Mucosa of stomach (tissue), 1 donor: ENCODE data around the gene MEF2D.

Experiments
- H3K27me3 ChIP-seq: one replicate; pipeline ENCODE4 v1.7.0; 2013; ENCODE audit warnings: mild to moderate bottlenecking, low read length; ENCODE audit not compliant: control insufficient read depth, insufficient read depth
- H3K36me3 ChIP-seq: one replicate; pipeline ENCODE4 v1.7.0; 2013; ENCODE audit warnings: low read length; ENCODE audit not compliant: control insufficient read depth, insufficient read depth
- H3K4me1 ChIP-seq: one replicate; pipeline ENCODE4 v1.7.0; 2013; ENCODE audit warnings: mild to moderate bottlenecking, low read length; ENCODE audit not compliant: control insufficient read depth, insufficient read depth
- H3K4me3 ChIP-seq: one replicate; pipeline ENCODE4 v1.7.0; 2013; ENCODE audit warnings: low read length
- H3K9ac ChIP-seq: one replicate; pipeline ENCODE4 v1.7.0; 2013; ENCODE audit warnings: mild to moderate bottlenecking, low read length, moderate library complexity
- H3K9me3 ChIP-seq: one replicate; pipeline ENCODE4 v1.7.0; 2013; ENCODE audit warnings: mild to moderate bottlenecking, low read length, moderate library complexity; ENCODE audit not compliant: control insufficient read depth
- donor health status: Pancreatic carcinoma.

MEF2D gene

GRCh38 chr1:156431366-156431765, 69.2 kb downstream of the MEF2D start:
- Histone ChIP-seq H3K4me1 (peaks cover 12% of the 10 kb centered on the region), H3K4me3 (no peak overlapping the region), H3K36me3 (no peaks in the 10 kb centered on the region), H3K27me3 (peaks cover 96% of the 10 kb centered on the region), H3K9ac (no peak overlapping the region), H3K9me3 (no peaks in the 10 kb centered on the region)

- H3K27me3 ChIP-seq: peaks cover 96% of the 10 kb centered on the region
- peaks cover 9% of the 10 kb centered on the region for H3K4me1 ChIP-seq
These were observed 69.7 kb downstream of the MEF2D start for GRCh38 chr1:156430866-156431265.

GRCh38 chr1:156430303-156430702, 70.3 kb downstream of the MEF2D start:
- no peak overlapping the region for H3K4me3 ChIP-seq
- H3K36me3 ChIP-seq: no peaks in the 10 kb centered on the region
- H3K4me1 ChIP-seq: peaks cover 4% of the 10 kb centered on the region
- peaks cover 93% of the 10 kb centered on the region for H3K27me3 ChIP-seq
- no peak overlapping the region for H3K9ac ChIP-seq
- H3K9me3 ChIP-seq: no peaks in the 10 kb centered on the region

More at GRCh38 chr1:156430866-156431265, 69.7 kb downstream of the MEF2D start:
- Histone ChIP-seq H3K36me3 (no peaks in the 10 kb centered on the region), H3K9ac (no peak overlapping the region), H3K9me3 (no peaks in the 10 kb centered on the region), H3K4me3 (no peak overlapping the region)

GRCh38 chr1:156429313-156430060, 71.1 kb downstream of the MEF2D start:
- H3K9ac ChIP-seq: no peak overlapping the region
- peaks cover 93% of the 10 kb centered on the region for H3K27me3 ChIP-seq
- H3K4me1 ChIP-seq: no peaks in the 10 kb centered on the region
- no peak overlapping the region for H3K4me3 ChIP-seq
- H3K9me3 ChIP-seq: no peaks in the 10 kb centered on the region
- H3K36me3 ChIP-seq: no peaks in the 10 kb centered on the region

- no peak overlapping the region for H3K4me3 ChIP-seq
- peaks cover 93% of the 10 kb centered on the region for H3K27me3 ChIP-seq
- H3K9ac ChIP-seq: no peak overlapping the region
These were observed 71.8 kb downstream of the MEF2D start for GRCh38 chr1:156428746-156429288.

GRCh38 chr1:156427957-156428356, 72.6 kb downstream of the MEF2D start:
- H3K27me3 ChIP-seq: peaks cover 93% of the 10 kb centered on the region
- H3K36me3 ChIP-seq: no peaks in the 10 kb centered on the region
- peaks cover under 1% of the 10 kb centered on the region for H3K4me1 ChIP-seq
- H3K9me3 ChIP-seq: no peaks in the 10 kb centered on the region
- H3K9ac ChIP-seq: no peak overlapping the region
- no peak overlapping the region for H3K4me3 ChIP-seq

More at GRCh38 chr1:156428746-156429288, 71.8 kb downstream of the MEF2D start:
- H3K9me3 ChIP-seq: no peaks in the 10 kb centered on the region
- H3K36me3 ChIP-seq: no peaks in the 10 kb centered on the region
- no peaks in the 10 kb centered on the region for H3K4me1 ChIP-seq

- Histone ChIP-seq H3K9me3 (no peaks in the 10 kb centered on the region), H3K27me3 (peaks cover 94% of the 10 kb centered on the region), H3K9ac (no peak overlapping the region), H3K36me3 (no peaks in the 10 kb centered on the region), H3K4me3 (no peak overlapping the region), H3K4me1 (peaks cover 21% of the 10 kb centered on the region)
These were observed 74.6 kb downstream of the MEF2D start for GRCh38 chr1:156425943-156426342.

GRCh38 chr1:156424806-156425432, 75.7 kb downstream of the MEF2D start:
- H3K4me1 ChIP-seq: peaks cover 31% of the 10 kb centered on the region
- H3K36me3 ChIP-seq: no peaks in the 10 kb centered on the region
- no peaks in the 10 kb centered on the region for H3K9me3 ChIP-seq
- H3K4me3 ChIP-seq: no peak overlapping the region
- no peak overlapping the region for H3K9ac ChIP-seq
- H3K27me3 ChIP-seq: peaks cover 94% of the 10 kb centered on the region

- H3K9me3 ChIP-seq: no peaks in the 10 kb centered on the region
- peaks cover 35% of the 10 kb centered on the region for H3K4me1 ChIP-seq
- H3K27me3 ChIP-seq: peaks cover 94% of the 10 kb centered on the region
- H3K36me3 ChIP-seq: no peaks in the 10 kb centered on the region
- no peak overlapping the region for H3K9ac ChIP-seq
- H3K4me3 ChIP-seq: no peak overlapping the region
These were observed 76.9 kb downstream of the MEF2D start for GRCh38 chr1:156423422-156424352.

- Histone ChIP-seq H3K9ac (no peak overlapping the region), H3K27me3 (peaks cover 94% of the 10 kb centered on the region), H3K36me3 (no peaks in the 10 kb centered on the region), H3K4me3 (no peak overlapping the region), H3K4me1 (peaks cover 35% of the 10 kb centered on the region), H3K9me3 (no peaks in the 10 kb centered on the region)
These were observed 77.9 kb downstream of the MEF2D start for GRCh38 chr1:156422602-156423091.

- no peaks in the 10 kb centered on the region for H3K36me3 ChIP-seq
- H3K27me3 ChIP-seq: peaks cover 93% of the 10 kb centered on the region
- H3K4me3 ChIP-seq: no peak overlapping the region
- peaks cover 35% of the 10 kb centered on the region for H3K4me1 ChIP-seq
- H3K9me3 ChIP-seq: no peaks in the 10 kb centered on the region
- no peak overlapping the region for H3K9ac ChIP-seq
These were observed 78.5 kb downstream of the MEF2D start for GRCh38 chr1:156421939-156422601.
